Memory B cell (primary cell): ENCODE results near the gene CCL16.
"Not testable (repeated sequence)": the region's sequence is repeated elsewhere in the genome, so short reads cannot be mapped to it uniquely, and the experiment has no call there.

Experiments
- ATAC-seq: fragments of 150-1000 bp; cut with Tn5 transposase; 2 replicates; pipeline ENCODE4 v1.10.0; 2021; ENCODE audit warnings: low read depth, mild to moderate bottlenecking, moderate library complexity
- DNase-seq, 2 donors: peaks; one replicate each; pipeline ENCODE4 v3.0.0; 2022; ENCODE audit warnings: low spot score in 2 of 2
- H3K27ac Mint-ChIP-seq: one replicate; pipeline ENCODE4 v1.8.0; 2022; ENCODE audit warnings: mild to moderate bottlenecking, moderate library complexity, mixed read lengths
- H3K27me3 Mint-ChIP-seq: one replicate; pipeline ENCODE4 v1.8.0; 2022; ENCODE audit warnings: mixed read lengths
- H3K36me3 Mint-ChIP-seq: one replicate; pipeline ENCODE4 v1.8.0; 2022; ENCODE audit warnings: mild to moderate bottlenecking, mixed read lengths
- H3K4me1 Mint-ChIP-seq: one replicate; pipeline ENCODE4 v1.8.0; 2022; ENCODE audit warnings: mixed read lengths
- H3K4me3 Mint-ChIP-seq: one replicate; pipeline ENCODE4 v1.8.0; 2022; ENCODE audit warnings: mild to moderate bottlenecking, moderate library complexity, mixed read lengths
- H3K9me3 Mint-ChIP-seq: one replicate; pipeline ENCODE4 v1.8.0; 2022; ENCODE audit warnings: mixed read lengths

CCL16 gene

GRCh38 chr17:35981246-35981645, at the start of gene CCL16:
Gene CCL16 (minus strand): TSS chr17:35981497. CDS start chr17:35981420, 77 bp downstream.
- Mint-ChIP-seq H3K4me1 (peaks cover 10% of the 10 kb centered on the region), H3K9me3 (no peaks in the 10 kb centered on the region), H3K4me3 (no peak within 1 kb of the TSS), H3K27ac (no peak within 1 kb of the TSS), H3K36me3 (no peaks in the 10 kb centered on the region), H3K27me3 (peaks cover 15% of the 10 kb centered on the region)
- DNase-seq (no peak), ATAC-seq (no peak)

GRCh38 chr17:36030956-36031355, 49.7 kb upstream of the CCL16 start:
- H3K27ac Mint-ChIP-seq, result no peak overlapping the region
- H3K27me3 Mint-ChIP-seq, result peaks cover 15% of the 10 kb centered on the region

GRCh38 chr17:36027761-36028160, 46.5 kb upstream of the CCL16 start:
- peaks cover 10% of the 10 kb centered on the region for H3K27me3 Mint-ChIP-seq

More at GRCh38 chr17:36030956-36031355, 49.7 kb upstream of the CCL16 start:
- Mint-ChIP-seq H3K9me3 (no peaks in the 10 kb centered on the region), H3K4me1 (peaks cover 5% of the 10 kb centered on the region), H3K36me3 (no peaks in the 10 kb centered on the region), H3K4me3 (no peak overlapping the region)
- ATAC-seq (no peak), DNase-seq (no peak)

GRCh38 chr17:36024106-36024869, 43.0 kb upstream of the CCL16 start:
- ATAC-seq (no peak), DNase-seq (no peak)
- Mint-ChIP-seq H3K36me3 (no peaks in the 10 kb centered on the region), H3K9me3 (no peaks in the 10 kb centered on the region), H3K27me3 (peaks cover 11% of the 10 kb centered on the region), H3K4me3 (no peak overlapping the region), H3K27ac (no peak overlapping the region), H3K4me1 (no peaks in the 10 kb centered on the region)

More at GRCh38 chr17:36027761-36028160, 46.5 kb upstream of the CCL16 start:
- no peaks in the 10 kb centered on the region for H3K9me3 Mint-ChIP-seq
- no peaks in the 10 kb centered on the region for H3K4me1 Mint-ChIP-seq
- no peak overlapping the region for H3K27ac Mint-ChIP-seq
- DNase-seq (no peak), ATAC-seq (no peak)
- no peak overlapping the region for H3K4me3 Mint-ChIP-seq
- no peaks in the 10 kb centered on the region for H3K36me3 Mint-ChIP-seq

- no peak for DNase-seq
- peaks cover 10% of the 10 kb centered on the region for H3K4me1 Mint-ChIP-seq
Observed at GRCh38 chr17:36019423-36019822, 38.1 kb upstream of the CCL16 start.

GRCh38 chr17:36017799-36018198, 36.5 kb upstream of the CCL16 start, which contains the start of gene CCL23:
Gene CCL23 (minus strand): TSS chr17:36017972. CDS start chr17:36017897, 75 bp downstream.
- H3K4me3 Mint-ChIP-seq, result no peak within 1 kb of the TSS
- peaks cover 12% of the 10 kb centered on the region for H3K27me3 Mint-ChIP-seq
- H3K36me3 Mint-ChIP-seq, result peaks cover 3% of the 10 kb centered on the region
- H3K9me3 Mint-ChIP-seq, result no peaks in the 10 kb centered on the region
- H3K27ac Mint-ChIP-seq, result no peak within 1 kb of the TSS
- DNase-seq, result no peak
- ATAC-seq, result peak; percentile 42
- peaks cover 10% of the 10 kb centered on the region for H3K4me1 Mint-ChIP-seq

More at GRCh38 chr17:36019423-36019822, 38.1 kb upstream of the CCL16 start:
- Mint-ChIP-seq H3K9me3 (no peaks in the 10 kb centered on the region), H3K27me3 (peaks cover 12% of the 10 kb centered on the region), H3K4me3 (no peak overlapping the region), H3K27ac (no peak overlapping the region), H3K36me3 (no peaks in the 10 kb centered on the region)
- no peak for ATAC-seq

GRCh38 chr17:36016555-36016954, 35.3 kb upstream of the CCL16 start:
- no peak for DNase-seq
- Mint-ChIP-seq H3K9me3 (peaks cover 3% of the 10 kb centered on the region), H3K27me3 (peaks cover 7% of the 10 kb centered on the region), H3K4me3 (no peak overlapping the region), H3K4me1 (peaks cover 10% of the 10 kb centered on the region), H3K36me3 (peaks cover 3% of the 10 kb centered on the region), H3K27ac (no peak overlapping the region)
- no peak for ATAC-seq

GRCh38 chr17:36015895-36016294, 34.6 kb upstream of the CCL16 start:
- DNase-seq, ATAC-seq, H3K36me3 Mint-ChIP-seq, H3K9me3 Mint-ChIP-seq, H3K27me3 Mint-ChIP-seq, H3K4me3 Mint-ChIP-seq, H3K27ac Mint-ChIP-seq: not testable (repeated sequence)
- H3K4me1 Mint-ChIP-seq, result peaks cover 10% of the 10 kb centered on the region

- Mint-ChIP-seq H3K36me3 (peaks cover 3% of the 10 kb centered on the region), H3K27ac (no peak overlapping the region), H3K27me3 (peaks cover 4% of the 10 kb centered on the region), H3K4me1 (peaks cover 10% of the 10 kb centered on the region), H3K9me3 (peaks cover 3% of the 10 kb centered on the region), H3K4me3 (no peak overlapping the region)
- ATAC-seq (no peak), DNase-seq (no peak)
Observed at GRCh38 chr17:36014946-36015345, 33.6 kb upstream of the CCL16 start.

- Mint-ChIP-seq H3K27ac (no peak overlapping the region), H3K27me3 (peaks cover 3% of the 10 kb centered on the region), H3K9me3 (peaks cover 5% of the 10 kb centered on the region), H3K4me1 (no peaks in the 10 kb centered on the region), H3K36me3 (peaks cover 3% of the 10 kb centered on the region), H3K4me3 (no peak overlapping the region)
- no peak for DNase-seq
- no peak for ATAC-seq
Observed at GRCh38 chr17:36011201-36011600, 29.9 kb upstream of the CCL16 start.

- Mint-ChIP-seq H3K4me1 (no peaks in the 10 kb centered on the region), H3K36me3 (peaks cover 3% of the 10 kb centered on the region), H3K27ac (no peak overlapping the region), H3K9me3 (peaks cover 5% of the 10 kb centered on the region), H3K4me3 (peak overlapping the region; percentile 29), H3K27me3 (peaks cover 2% of the 10 kb centered on the region)
- DNase-seq, result no peak
- ATAC-seq, result peak; percentile 56
Observed at GRCh38 chr17:36008998-36009665, 27.8 kb upstream of the CCL16 start.

GRCh38 chr17:36004594-36005108, 23.4 kb upstream of the CCL16 start:
- Mint-ChIP-seq H3K36me3 (no peaks in the 10 kb centered on the region), H3K9me3 (peaks cover 2% of the 10 kb centered on the region), H3K27ac (no peak overlapping the region), H3K4me1 (no peaks in the 10 kb centered on the region), H3K4me3 (no peak overlapping the region), H3K27me3 (peaks cover 14% of the 10 kb centered on the region)
- DNase-seq (no peak), ATAC-seq (no peak)

- H3K27me3 Mint-ChIP-seq, result peaks cover 14% of the 10 kb centered on the region
- no peaks in the 10 kb centered on the region for H3K9me3 Mint-ChIP-seq
- no peak for ATAC-seq
- H3K4me1 Mint-ChIP-seq, result peaks cover 2% of the 10 kb centered on the region
- H3K36me3 Mint-ChIP-seq, result no peaks in the 10 kb centered on the region
- no peak for DNase-seq
- no peak overlapping the region for H3K27ac Mint-ChIP-seq
- no peak overlapping the region for H3K4me3 Mint-ChIP-seq
Observed at GRCh38 chr17:36002631-36003030, 21.3 kb upstream of the CCL16 start.

- Mint-ChIP-seq H3K9me3 (no peaks in the 10 kb centered on the region), H3K4me3 (no peak overlapping the region), H3K27ac (no peak overlapping the region), H3K4me1 (peaks cover 6% of the 10 kb centered on the region), H3K36me3 (no peaks in the 10 kb centered on the region), H3K27me3 (peaks cover 14% of the 10 kb centered on the region)
- no peak for ATAC-seq
- DNase-seq, result no peak
Observed at GRCh38 chr17:36001862-36002603, 20.7 kb upstream of the CCL16 start.
